ES-I3 (cell line): ENCODE measurements around the gene ASTN2.

Source experiments
- H3K36me3 ChIP-seq: 2 replicates; pipeline ENCODE4 v1.6.1; 2013; ENCODE audit warnings: mild to moderate bottlenecking, low read length, control low read depth, moderate library complexity; ENCODE audit not compliant: insufficient read depth
- H3K4me1 ChIP-seq: 2 replicates; pipeline ENCODE4 v1.6.1; 2013; ENCODE audit warnings: mild to moderate bottlenecking, control low read depth, low read length; ENCODE audit not compliant: insufficient read depth
- H3K9ac ChIP-seq: 2 replicates; pipeline ENCODE4 v1.6.1; 2013; ENCODE audit warnings: low read depth, mild to moderate bottlenecking, low read length, moderate library complexity
- H3K9me3 ChIP-seq: 2 replicates; pipeline ENCODE4 v1.6.1; 2013; ENCODE audit warnings: mild to moderate bottlenecking, low read length, moderate library complexity; ENCODE audit not compliant: control insufficient read depth, insufficient read depth

Gene ASTN2

DNA sequence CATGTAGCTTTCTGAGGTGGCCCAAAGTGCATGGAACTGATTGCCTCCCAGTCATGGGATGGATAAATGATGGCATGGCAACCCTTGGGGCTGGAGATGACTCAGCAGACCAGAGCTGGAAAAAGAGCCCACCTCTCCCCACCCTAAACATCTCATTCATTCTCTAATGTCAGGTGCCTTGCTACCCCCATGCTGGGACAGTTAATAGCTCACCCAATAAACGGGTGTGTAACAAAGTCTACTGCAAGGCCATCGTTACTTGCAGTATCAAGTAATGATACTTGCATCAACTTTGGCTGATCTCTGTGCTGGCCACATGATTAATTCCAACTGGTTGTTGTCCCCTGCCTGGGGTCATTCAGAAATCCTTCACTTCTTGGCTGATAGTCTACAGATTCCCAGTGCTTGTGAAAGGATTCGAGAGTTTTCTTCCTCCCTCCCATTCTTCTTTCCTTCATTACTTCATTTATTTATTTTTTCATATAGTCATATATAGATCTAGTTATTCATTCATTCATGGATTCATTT lies 850.5 kb downstream of the ASTN2 start:
- Histone ChIP-seq H3K4me1 (peaks cover 8% of the 10 kb centered on the region), H3K9me3 (0 out of 2 replicates have a peak, but pooled peaks cover 2% of the 10 kb centered on the region), H3K9ac (no peak overlapping the region), H3K36me3 (peaks cover 2% of the 10 kb centered on the region; the same call in 1 of the 2 replicates)

DNA sequence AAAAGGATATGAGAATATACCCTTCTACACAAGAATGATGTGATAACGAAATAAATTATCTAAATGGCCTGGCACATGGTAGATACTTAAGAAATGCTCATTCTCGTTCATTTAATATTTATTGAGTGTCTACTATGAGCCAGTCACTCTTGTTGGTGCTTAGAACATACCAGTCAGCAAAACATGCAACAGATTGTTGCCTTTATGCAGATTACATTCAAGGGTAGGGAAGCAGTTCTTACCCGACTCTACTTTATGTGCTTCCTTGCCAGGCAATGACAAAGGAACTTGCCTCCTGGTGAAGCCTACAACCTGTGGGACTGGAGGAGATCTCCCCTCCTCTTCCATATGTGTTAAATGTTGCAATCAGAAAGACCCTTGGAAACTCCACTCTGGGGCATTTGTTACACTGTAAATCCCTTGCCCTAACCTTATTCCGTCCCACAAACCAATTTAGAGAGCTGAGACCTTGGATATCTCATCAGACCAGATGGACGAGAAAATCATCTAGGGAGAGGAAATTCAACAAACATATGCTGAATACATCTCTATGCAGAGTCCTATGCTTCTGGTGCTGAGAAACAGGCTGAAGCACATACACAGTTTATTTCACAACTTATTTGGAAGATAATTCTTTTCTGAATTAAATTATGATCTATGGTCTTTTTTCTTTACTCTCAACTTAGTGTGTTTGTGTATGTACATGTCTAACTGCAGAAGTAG lies 855.9 kb downstream of the ASTN2 start:
- Histone ChIP-seq H3K9me3 (no peaks in the 10 kb centered on the region), H3K9ac (no peak overlapping the region), H3K36me3 (no peaks in the 10 kb centered on the region), H3K4me1 (no peaks in the 10 kb centered on the region)

DNA sequence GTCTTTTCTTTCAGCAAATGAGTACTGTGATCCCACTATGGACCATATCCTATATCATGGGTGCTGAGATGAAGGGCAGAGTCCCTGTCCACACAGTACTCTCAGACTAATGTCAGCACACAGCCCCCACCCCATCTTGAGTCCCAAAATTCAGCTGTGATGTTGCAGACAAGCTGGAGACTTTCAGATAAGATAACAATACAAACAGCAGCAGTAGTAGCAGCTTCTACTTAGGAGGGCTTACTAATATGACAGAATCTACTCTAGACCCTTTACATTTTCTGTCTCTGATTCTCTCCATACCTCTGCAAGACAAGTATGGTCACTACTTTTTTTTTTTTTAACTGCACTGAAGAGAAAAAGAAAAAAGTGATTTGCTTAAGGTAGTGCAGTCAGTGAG lies 856.8 kb downstream of the ASTN2 start:
- H3K4me1 ChIP-seq: no peaks in the 10 kb centered on the region
- H3K36me3 ChIP-seq: no peaks in the 10 kb centered on the region
- no peak overlapping the region for H3K9ac ChIP-seq
- H3K9me3 ChIP-seq: no peaks in the 10 kb centered on the region

DNA sequence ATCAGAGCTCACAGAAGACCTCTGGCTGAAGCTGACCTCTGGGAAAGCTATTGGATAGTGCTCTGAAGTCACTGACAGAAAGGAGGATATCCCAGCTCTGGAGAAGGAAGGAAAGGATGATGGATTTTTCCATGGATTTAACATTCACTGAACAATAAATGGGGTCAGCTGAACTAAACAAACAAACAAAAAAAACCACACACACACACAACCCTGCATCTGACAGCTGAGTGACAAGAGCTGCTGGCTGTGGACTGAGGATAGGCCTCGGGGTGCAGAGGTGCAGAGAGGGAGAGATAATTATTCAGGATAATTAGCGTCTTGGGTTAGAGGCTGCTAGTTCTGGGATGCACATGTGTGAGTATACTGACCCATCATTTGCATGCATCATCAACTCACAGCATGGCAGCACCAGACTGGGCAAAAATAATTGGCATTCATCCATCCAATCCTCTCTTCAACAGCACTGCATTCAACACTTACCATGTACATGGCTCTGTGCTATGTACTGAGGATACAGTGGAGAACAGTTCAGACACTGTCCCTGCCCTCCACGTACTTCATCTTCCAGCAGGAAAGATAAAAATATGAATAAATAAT lies 859.2 kb downstream of the ASTN2 start:
- Histone ChIP-seq H3K9ac (no peak overlapping the region), H3K4me1 (0 out of 2 replicates have a peak, but pooled peaks cover 1% of the 10 kb centered on the region), H3K36me3 (no peaks in the 10 kb centered on the region), H3K9me3 (no peaks in the 10 kb centered on the region)

DNA sequence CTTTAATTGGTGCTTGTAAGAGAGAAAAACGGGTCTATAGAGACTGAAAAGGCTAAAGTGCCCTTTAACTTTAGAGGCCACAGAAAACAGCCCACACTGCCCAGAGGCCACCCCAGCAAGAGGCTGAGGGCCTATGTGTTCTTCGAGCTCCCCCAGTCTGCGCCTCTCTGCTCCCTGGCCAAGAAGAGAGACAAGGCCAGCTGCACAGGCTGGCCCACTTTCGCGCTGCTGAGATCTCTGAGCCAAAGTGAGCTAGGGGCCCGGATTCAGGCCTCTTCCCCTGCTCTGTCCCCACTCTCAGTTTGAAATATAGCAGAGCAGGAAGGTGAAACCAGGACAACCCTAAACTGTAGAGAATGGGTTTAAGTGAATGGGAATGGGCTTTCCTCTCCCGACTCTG lies 859.7 kb downstream of the ASTN2 start:
- H3K9me3 ChIP-seq: no peaks in the 10 kb centered on the region
- H3K4me1 ChIP-seq: 0 out of 2 replicates have a peak, but pooled peaks cover 4% of the 10 kb centered on the region
- H3K36me3 ChIP-seq: no peaks in the 10 kb centered on the region
- no peak overlapping the region for H3K9ac ChIP-seq

DNA sequence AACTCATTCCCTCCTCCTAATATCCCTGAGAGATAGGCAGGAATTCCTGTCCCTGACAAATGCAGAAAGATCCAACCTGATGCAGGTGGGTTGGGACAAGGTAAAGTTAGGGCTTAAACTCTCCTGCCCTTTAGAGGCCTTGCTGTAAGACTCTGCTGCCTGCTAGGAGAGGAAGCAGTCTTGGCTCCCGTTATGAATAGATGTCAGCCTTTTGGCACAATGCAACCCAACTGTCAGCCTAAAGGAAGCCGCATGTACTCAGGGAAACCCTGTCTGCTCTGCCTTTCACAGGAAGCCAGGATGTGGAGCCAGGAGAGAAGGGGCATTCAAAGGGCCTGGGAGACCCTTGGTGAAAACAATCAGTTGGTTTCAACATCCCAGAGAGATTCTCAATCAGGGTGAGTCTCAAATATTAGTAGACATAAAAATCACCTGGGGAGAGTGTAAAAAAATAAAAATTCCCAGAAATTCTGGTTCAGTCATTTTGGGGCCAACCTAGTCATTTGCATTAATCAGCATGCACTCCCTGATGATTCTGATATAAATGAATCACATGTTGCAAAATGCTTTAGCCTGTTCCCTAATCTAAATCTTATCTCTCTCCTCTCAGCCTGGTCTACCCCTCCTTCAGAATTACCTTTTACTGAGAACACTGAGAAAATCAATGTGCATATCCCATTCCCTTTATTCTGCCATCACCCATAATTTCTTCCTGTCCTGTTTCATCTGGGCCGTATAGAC lies 864.0 kb downstream of the ASTN2 start:
- Histone ChIP-seq H3K4me1 (0 out of 2 replicates have a peak, but pooled peaks cover 6% of the 10 kb centered on the region), H3K9ac (no peak overlapping the region), H3K36me3 (no peaks in the 10 kb centered on the region), H3K9me3 (no peaks in the 10 kb centered on the region)

DNA sequence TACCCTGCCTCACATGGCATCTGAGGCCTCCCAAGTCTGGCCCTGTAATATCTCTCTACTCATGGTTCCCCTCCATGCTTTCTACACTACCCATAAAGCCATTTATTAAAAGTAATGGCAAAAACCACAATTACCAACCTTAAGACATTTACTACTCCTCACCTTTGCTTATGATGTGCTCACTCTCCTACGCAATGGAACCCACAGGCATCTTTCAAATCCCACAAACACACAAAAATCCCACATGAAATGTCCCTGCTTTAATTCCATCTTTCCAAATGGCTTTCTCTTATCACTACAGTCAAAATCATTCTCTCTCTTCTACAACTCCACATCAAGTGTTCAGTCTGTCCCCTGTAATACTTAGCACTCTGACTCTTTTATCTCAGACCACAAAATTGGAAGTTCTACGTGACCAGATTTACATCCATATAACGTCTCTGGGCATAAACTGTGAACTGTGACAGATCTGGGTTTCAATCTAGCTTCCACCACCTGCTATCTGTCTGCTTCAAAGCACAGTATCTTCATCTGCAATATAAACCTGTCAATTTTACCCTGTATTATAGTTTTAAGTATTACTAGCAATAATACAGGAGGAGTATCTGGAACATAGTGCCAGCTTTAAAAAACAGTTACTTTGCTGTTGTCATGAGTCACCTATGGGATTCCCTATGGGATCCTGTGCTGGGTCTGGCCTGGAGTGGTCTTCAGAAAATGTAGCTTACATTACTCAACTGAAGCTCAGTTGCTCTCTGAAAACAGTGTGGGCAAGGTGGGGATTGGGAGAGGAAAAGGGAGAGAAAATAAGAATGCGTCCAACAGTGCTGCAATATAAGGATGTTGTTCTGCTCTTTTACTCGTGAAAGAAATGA lies 864.8 kb downstream of the ASTN2 start:
- Histone ChIP-seq H3K9ac (no peak overlapping the region), H3K9me3 (no peaks in the 10 kb centered on the region), H3K36me3 (no peaks in the 10 kb centered on the region), H3K4me1 (0 out of 2 replicates have a peak, but pooled peaks cover 6% of the 10 kb centered on the region)

DNA sequence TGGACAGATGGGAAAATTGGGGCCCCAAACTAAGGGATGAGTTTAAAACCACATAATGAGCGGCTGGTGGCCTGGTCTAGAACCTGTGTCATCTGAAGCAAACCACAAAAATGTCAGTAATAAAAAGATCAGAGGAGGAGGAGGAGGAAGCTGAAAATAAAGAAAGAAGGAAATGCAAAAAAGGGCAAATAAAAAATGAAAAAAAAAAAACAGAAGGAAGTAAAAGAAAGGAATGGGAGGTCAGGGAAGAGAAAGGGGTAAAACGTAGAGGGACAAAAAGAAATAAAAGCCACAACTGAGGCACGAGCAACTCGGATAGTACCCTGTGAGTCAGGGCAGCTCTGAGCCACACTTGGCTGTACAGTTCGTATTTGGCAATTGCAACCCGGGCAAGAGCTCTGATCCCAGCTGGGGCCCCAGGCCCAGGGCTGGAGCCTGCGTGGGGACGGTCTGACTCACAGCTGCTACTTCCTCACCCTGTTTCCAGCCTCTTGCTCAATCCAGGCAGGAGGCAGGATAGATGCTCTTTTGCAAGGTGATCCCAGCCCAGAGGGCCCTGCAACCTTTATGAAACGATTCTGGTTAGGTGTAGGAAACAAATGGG lies 865.7 kb downstream of the ASTN2 start:
- Histone ChIP-seq H3K9me3 (no peaks in the 10 kb centered on the region), H3K9ac (no peak overlapping the region), H3K36me3 (no peaks in the 10 kb centered on the region), H3K4me1 (0 out of 2 replicates have a peak, but pooled peaks cover 6% of the 10 kb centered on the region)

DNA sequence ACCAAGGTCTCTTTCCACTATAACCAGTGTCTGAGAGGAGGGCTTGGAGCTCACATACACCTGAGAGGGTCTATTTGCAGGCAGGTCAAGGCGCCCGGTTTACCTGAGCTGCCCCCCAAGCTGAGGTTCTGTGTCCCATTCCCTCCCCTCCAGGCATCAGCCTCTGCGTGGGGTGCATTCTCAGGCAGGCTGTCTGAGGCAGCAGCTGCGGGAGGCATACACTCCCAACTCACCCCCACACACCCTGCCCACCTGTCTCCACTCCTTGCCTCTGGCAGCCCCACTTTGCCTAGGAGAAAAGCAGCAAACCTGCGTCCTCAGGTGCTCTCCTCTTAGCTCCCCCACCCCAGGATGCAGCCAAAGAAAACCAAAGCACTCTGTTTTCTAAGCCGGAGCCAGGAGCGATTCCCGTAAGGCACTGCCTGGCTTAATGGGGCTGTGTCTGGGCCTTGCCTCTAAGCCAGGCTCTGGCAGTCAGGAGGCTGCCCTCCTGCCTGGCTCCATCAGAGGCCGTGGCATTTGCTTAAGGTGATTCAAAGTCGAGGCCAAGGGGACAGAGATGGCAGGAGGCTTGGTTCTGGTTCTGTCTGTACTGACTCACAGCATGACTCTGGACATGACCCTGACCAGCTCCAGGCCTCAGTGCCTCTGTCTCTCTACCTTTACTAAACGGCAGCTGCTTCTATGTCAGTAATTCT lies 867.0 kb downstream of the ASTN2 start:
- 0 out of 2 replicates have a peak, but pooled peaks cover 6% of the 10 kb centered on the region for H3K4me1 ChIP-seq

DNA sequence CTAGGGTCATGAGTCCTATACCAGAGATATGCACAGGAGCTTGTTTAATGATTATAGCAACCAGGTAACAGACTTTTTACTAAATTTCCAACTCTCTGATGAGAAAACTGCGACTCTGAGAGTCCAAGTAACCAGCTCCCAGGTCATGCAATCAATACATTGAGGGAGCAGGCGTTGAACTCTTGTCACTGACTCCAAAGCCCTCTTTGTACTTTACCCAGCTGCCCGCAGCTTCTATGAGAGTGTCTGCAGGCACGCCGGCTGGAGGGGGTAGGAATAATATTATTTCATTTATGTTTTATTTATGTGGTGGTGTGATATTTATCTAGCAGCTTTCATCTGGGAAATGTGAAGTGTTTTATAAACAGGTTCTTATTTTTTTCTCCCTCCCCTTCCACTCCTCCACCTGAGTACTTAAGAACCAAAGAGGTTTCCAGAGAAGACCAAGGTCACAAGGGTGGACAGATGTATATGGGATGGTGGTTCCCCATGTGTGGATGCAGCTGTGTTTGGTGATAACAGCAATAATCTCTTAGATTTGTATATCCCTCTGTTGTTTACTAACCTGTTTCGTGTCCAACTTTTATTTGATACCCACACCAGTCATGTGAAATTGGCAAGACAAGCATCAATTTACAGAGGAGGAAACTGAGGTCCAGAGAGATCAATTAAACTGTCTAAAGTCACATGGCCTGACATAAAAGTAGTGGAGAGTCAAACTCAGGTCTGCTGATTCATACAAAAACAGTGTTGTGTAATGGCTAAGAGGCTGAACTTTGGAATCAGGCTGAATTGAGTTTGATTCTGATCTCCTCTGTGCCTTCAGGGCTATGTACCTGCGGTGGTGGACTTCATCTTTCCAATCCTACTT lies 867.9 kb downstream of the ASTN2 start:
- H3K9me3 ChIP-seq: no peaks in the 10 kb centered on the region
- no peaks in the 10 kb centered on the region for H3K36me3 ChIP-seq
- no peak overlapping the region for H3K9ac ChIP-seq
- 0 out of 2 replicates have a peak, but pooled peaks cover 6% of the 10 kb centered on the region for H3K4me1 ChIP-seq

More for the DNA sequence above, 867.0 kb downstream of the ASTN2 start:
- no peaks in the 10 kb centered on the region for H3K36me3 ChIP-seq
- H3K9me3 ChIP-seq: no peaks in the 10 kb centered on the region
- H3K9ac ChIP-seq: no peak overlapping the region

DNA sequence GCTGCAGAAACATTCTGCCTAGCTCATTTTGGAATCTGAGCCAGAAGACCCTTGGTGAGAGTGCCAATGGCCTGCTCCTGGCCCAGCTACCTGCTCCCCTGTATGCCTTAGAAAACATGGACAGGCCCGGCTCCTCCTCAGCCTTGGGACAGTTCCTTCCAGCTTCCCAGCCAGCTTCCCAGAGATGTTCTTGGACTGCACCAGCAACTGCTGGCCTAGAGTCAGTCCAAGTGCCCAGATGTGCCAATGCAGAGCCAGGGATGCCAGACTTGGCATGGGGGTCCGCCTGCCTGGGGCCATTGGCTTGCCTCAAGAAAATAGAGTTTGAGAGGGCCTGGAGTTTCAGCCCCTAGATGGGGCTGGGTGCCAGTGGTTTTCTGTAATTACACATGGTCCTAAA lies 870.0 kb downstream of the ASTN2 start:
- H3K36me3 ChIP-seq: no peaks in the 10 kb centered on the region
- H3K9ac ChIP-seq: no peak overlapping the region
- no peaks in the 10 kb centered on the region for H3K9me3 ChIP-seq
- 0 out of 2 replicates have a peak, but pooled peaks cover 2% of the 10 kb centered on the region for H3K4me1 ChIP-seq

DNA sequence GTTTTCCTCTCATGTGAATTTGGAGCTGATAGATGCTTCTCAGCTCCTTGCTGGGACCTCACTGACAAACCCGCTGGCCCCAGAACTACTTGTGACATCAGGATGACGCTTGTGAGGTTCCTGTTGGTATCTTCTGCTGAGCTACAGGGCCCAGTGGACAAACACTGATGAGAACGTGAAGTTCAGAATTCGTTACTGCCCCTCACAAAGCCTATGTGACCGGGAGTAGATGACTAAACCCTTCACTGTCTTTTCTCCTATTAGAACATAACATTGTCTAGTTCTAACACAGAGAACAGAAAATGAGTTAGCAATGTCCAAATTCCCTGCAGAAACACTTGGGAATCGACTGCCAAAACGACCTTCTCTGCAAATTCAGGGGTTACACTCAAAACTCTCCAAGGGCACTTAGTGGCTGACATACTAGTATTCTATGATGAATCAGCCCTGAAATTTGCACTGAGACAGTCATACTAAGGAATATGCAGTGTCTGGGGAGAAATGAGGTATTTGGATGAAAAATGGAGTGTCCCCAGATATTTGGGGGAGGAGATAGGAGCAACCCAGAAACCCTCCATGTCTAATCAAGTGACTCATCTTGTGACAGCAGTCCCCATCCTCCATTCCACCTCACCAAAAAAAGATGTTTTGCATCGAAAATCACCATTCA lies 871.0 kb downstream of the ASTN2 start:
- no peaks in the 10 kb centered on the region for H3K4me1 ChIP-seq
- no peaks in the 10 kb centered on the region for H3K9me3 ChIP-seq
- H3K36me3 ChIP-seq: no peaks in the 10 kb centered on the region
- H3K9ac ChIP-seq: no peak overlapping the region
